ENCODE measurements around the gene LARP1.

LARP1 gene

DNA sequence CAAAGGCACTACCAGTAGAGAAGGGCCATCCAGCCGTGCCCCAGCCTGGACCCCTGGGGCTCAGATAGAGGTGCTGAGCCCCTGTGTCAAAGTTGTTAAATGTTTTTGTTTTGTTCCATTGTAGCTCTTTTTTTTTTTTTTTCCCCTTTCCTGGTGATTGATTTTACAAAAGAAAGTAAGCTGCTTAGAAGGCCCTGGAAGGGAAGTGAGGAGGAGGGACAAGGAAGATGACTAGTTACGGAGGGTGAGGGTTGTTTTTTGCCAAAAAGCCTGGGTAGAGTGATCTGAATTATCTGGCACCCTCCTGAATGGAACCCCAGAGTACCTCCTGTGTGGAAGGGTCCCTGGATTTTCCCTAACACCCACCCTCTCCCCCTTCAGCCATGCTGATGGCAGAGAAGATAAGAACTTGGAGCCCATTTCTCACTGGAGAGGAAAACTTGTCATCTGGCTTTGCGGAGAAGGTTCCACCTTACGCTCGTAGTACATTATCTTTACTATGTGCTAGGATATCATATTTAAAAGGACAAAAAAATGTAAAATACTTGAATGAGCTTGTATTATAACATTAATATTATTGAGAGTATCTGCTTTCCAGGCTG, 61.8 kb downstream of the LARP1 start:
- H3K4me3 ChIP-seq (ENCODE audit: insufficient read depth, low read length, poor library complexity, severe bottlenecking), result no peak overlapping the region
- H3K36me3 ChIP-seq (ENCODE audit: low read length), result peaks cover 27% of the 10 kb centered on the region; the same call in 1 of the 2 replicates
- H3K9me3 ChIP-seq (ENCODE audit: insufficient read depth, low read length), result no peaks in the 10 kb centered on the region
- no peak overlapping the region for H3K27ac ChIP-seq (ENCODE audit: low read depth, low read length)
- no peaks in the 10 kb centered on the region; the same call in 1 of the 2 replicates for H4K20me1 ChIP-seq (ENCODE audit: low read depth, low read length)
- H2AFZ ChIP-seq (ENCODE audit: low read depth, low read length, severe bottlenecking), result no peak overlapping the region
- no peak overlapping the region for H3K4me2 ChIP-seq (ENCODE audit: low read depth, low read length, poor library complexity, severe bottlenecking)
- no peak for TF ChIP-seq EZH2phosphoT487 (conservative IDR thresholded peaks at IDR 0.05; ENCODE audit: low read length)
- TF ChIP-seq, protein P1, sequence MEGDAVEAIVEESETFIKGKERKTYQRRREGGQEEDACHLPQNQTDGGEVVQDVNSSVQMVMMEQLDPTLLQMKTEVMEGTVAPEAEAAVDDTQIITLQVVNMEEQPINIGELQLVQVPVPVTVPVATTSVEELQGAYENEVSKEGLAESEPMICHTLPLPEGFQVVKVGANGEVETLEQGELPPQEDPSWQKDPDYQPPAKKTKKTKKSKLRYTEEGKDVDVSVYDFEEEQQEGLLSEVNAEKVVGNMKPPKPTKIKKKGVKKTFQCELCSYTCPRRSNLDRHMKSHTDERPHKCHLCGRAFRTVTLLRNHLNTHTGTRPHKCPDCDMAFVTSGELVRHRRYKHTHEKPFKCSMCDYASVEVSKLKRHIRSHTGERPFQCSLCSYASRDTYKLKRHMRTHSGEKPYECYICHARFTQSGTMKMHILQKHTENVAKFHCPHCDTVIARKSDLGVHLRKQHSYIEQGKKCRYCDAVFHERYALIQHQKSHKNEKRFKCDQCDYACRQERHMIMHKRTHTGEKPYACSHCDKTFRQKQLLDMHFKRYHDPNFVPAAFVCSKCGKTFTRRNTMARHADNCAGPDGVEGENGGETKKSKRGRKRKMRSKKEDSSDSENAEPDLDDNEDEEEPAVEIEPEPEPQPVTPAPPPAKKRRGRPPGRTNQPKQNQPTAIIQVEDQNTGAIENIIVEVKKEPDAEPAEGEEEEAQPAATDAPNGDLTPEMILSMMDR (IDR thresholded peaks at IDR 0.05; ENCODE audit: insufficient read depth, low read length, poor library complexity, severe bottlenecking), result no peak
- H3K79me2 ChIP-seq (ENCODE audit: insufficient read depth, low read length), result no peaks in the 10 kb centered on the region; the same call in 1 of the 2 replicates
- no peak overlapping the region for H3K9ac ChIP-seq (ENCODE audit: low read length)
- H3K27me3 ChIP-seq (ENCODE audit: low read length), result no peaks in the 10 kb centered on the region
- no peaks in the 10 kb centered on the region for H3K9me2 ChIP-seq (replicated peaks; ENCODE audit: insufficient read depth, low read length)
- H3F3A ChIP-seq (ENCODE audit: insufficient read depth), result no peaks in the 10 kb centered on the region

DNA sequence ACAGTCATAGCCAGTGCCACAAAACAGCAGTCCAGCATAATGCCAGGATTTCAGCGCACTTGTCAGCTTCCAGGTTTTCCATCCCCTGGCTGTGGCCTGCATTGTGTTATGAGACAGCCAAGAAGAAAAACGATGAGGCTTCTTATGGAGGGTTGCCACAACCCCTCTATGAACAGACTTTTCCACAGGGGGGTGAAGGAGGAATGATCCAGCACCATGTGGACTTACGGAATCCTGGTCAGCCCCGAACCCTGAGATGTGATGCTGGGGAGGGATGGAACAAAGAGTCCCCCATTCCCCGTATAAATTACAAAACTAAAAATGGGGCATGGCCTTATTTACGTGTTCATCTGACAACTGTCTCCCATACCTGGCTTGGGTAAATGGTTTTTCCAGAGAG, 62.6 kb downstream of the LARP1 start:
- H3K4me2 ChIP-seq (ENCODE audit: low read depth, low read length, poor library complexity, severe bottlenecking), result no peak overlapping the region
- H4K20me1 ChIP-seq (ENCODE audit: low read depth, low read length), result no peaks in the 10 kb centered on the region
- no peak overlapping the region for H2AFZ ChIP-seq (ENCODE audit: low read depth, low read length, severe bottlenecking)
- no peaks in the 10 kb centered on the region for H3K9me2 ChIP-seq (replicated peaks; ENCODE audit: insufficient read depth, low read length)
- no peaks in the 10 kb centered on the region; the same call in 1 of the 2 replicates for H3K79me2 ChIP-seq (ENCODE audit: insufficient read depth, low read length)
- H3K9me3 ChIP-seq (ENCODE audit: insufficient read depth, low read length), result no peaks in the 10 kb centered on the region
- no peak overlapping the region for H3K27ac ChIP-seq (ENCODE audit: low read depth, low read length)
- no peaks in the 10 kb centered on the region for H3K27me3 ChIP-seq (ENCODE audit: low read length)
- no peak for TF ChIP-seq EZH2phosphoT487 (conservative IDR thresholded peaks at IDR 0.05; ENCODE audit: low read length)
- TF ChIP-seq, protein P1 (IDR thresholded peaks at IDR 0.05; ENCODE audit: insufficient read depth, low read length, poor library complexity, severe bottlenecking), result no peak
- no peaks in the 10 kb centered on the region for H3F3A ChIP-seq (ENCODE audit: insufficient read depth)
- H3K9ac ChIP-seq (ENCODE audit: low read length), result no peak overlapping the region
- peaks cover 23% of the 10 kb centered on the region; the same call in 1 of the 2 replicates for H3K36me3 ChIP-seq (ENCODE audit: low read length)
- H3K4me3 ChIP-seq (ENCODE audit: insufficient read depth, low read length, poor library complexity, severe bottlenecking), result no peak overlapping the region

DNA sequence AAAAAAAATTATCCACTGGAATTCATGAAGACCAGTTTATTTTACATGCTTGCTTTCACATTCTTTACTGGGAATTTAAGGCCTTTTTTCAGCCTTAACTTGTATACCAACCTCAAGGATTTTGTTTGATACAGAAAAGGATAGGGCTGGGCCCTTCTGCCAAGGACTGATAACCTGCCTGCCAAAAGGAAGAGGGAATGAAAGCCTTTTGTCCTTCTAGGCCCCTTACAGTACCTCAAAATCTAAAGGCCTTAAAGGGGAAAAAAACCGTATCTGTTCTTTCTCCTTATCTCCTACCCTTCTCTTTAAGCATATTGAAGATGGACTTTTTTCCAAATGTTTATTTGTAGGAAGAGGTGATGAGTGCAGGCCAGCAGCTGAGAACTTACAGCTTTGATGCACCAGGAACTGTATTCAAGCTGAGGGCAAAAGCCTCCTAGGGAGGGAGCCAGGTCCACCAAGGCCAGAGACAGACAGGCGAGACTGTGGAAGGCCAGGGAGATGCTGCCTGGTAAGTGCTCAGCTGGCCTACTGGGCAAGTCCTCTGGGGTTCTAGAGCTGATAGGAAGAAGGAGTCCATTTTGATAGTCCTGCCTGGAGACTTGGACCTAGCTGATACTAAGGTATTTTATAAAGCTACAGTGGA, 63.4 kb downstream of the LARP1 start:
- Histone ChIP-seq H3F3A (ENCODE audit: insufficient read depth) (no peaks in the 10 kb centered on the region), H3K4me2 (ENCODE audit: low read depth, low read length, poor library complexity, severe bottlenecking) (no peak overlapping the region), H3K4me3 (ENCODE audit: insufficient read depth, low read length, poor library complexity, severe bottlenecking) (no peak overlapping the region), H3K27me3 (ENCODE audit: low read length) (no peaks in the 10 kb centered on the region), H2AFZ (ENCODE audit: low read depth, low read length, severe bottlenecking) (no peak overlapping the region), H3K36me3 (ENCODE audit: low read length) (peaks cover 16% of the 10 kb centered on the region; the same call in 1 of the 2 replicates), H4K20me1 (ENCODE audit: low read depth, low read length) (no peaks in the 10 kb centered on the region), H3K9ac (ENCODE audit: low read length) (no peak overlapping the region), H3K79me2 (ENCODE audit: insufficient read depth, low read length) (no peaks in the 10 kb centered on the region; the same call in 1 of the 2 replicates), H3K9me3 (ENCODE audit: insufficient read depth, low read length) (no peaks in the 10 kb centered on the region), H3K9me2 (replicated peaks; ENCODE audit: insufficient read depth, low read length) (no peaks in the 10 kb centered on the region), H3K27ac (ENCODE audit: low read depth, low read length) (no peak overlapping the region)
- TF ChIP-seq, protein P1 (IDR thresholded peaks at IDR 0.05; ENCODE audit: insufficient read depth, low read length, poor library complexity, severe bottlenecking), result no peak
- TF ChIP-seq EZH2phosphoT487 (conservative IDR thresholded peaks at IDR 0.05; ENCODE audit: low read length), result no peak
